ENCODE measurements around the gene CASKIN2.

Gene CASKIN2

DNA sequence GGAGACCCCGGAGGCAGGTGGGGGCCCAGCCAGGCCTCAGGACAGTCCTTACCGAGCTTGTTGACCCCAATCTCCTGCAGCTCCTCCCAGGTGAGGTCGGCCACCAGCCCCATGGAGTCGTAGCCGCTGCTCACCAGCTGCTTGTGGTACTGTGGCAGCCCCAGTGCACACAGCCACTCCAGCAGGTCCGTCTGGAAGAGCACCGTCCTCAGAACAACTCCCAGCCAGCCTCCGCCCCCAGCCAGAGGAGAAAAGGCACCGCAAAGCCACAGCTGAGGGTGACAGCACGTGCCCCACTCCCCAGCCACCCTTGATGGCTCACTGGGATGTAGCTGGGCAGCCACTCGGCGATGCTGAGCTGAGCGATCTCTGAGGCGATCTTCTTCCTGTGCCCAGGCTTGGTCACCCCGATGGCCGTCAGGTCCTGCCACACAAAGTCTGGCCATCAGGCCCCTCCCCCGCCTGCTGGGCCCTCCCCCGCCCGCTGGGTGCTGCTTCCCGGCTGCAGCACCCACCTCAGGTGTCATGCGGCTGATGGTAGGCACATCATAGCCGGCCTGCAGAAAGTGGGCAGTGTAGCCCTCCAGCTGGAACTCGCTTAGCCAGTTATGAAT is 11.9 kb downstream of the CASKIN2 start:
- no peak for DNase-seq

DNA sequence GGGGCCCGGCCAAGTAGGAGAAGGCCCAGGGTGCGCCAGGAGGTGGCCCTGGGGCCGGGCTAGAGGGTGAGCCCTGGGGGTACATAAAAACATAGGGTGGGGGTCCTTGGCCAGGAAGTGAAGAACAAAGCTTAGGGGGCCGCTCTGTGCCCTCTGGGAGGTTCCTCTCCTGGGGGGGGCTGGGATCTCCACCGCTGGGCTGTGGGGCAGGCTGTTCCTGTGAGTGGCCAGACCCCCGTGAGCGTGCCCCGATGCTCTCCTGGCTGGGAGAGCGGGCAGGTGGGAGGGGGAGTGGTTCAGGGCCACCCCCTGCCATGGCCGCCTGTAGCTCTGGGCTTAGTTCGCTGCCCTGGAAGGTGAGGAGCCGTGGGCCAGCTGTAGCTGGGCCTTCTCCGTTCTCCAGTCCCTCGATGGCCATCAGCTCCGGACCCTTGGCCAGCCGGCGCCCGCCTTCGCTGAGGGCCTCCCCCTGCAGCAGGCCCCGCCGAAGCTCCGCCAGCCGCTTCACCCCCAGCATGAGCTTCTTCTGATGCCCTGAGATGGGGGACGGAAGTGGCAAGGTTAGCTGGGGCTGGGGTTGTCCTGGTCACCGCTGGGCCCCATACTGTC is 12.5 kb downstream of the CASKIN2 start:
- no peak for DNase-seq

DNA sequence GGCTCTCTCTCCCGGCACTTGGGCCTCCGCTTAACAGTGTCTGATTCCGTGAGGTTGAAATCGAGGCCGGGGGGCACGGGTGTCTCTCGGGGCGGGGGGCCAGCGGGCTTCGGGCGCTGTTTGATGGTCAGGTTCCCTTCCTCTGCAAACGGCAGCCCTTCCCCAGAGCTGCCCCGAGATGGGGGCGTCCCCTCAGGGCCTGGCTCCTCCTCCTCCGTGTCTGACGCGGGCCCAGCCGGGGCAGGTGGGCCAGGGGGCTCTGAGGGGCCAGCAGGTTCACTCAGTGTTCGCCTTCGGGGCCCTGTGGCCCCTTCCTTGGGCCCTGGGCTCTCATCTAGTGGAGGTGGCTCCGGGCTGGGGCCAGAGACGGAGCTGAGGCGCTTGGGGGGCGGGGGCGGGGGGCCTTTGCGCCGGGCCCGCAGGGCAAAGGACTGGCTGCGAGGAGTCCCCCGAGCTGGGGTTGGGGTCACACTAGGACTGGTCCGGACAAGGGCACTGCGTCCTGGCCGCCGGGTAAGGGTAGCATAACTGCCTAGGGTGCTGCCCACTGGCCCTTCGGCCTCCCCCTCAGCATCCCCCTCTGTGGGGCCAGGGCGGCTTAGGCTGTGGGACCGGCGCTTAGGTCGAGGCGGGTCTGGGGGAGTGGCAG is 13.1 kb downstream of the CASKIN2 start:
- no peak for DNase-seq

DNA sequence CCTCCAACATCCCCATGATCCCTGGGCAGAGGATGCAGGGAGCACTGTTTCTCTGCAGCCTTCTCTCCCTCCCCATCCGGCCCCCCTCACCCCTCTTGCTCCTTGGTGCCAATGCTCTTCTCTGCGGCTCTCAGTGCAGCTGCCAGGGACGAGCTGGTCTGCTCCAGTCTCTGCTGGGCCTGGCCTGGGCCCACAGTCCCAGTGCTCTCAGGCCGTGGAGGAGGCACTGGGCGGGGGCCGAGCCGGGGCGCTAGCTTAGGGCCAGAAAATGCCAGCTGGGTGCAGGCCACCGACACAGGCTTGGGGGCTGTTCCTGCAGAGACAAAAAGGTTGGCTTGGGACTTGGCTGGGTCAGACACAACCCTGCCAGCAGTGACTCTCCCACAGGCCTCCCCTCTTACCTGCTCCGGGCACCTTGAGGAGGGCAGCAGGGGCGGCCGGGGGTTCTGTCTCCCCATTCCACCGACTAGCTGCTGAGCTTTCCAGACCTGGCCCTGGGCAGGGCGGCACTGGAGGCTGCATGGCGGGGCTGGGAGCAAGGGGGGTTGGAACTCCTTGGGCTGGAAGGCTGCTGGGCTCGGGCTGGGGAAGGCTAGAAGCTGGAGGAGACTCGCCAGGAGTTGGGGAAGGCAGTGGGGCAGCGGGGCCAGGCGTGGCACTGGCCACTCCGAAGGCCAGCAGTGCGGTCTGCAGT is 13.8 kb downstream of the CASKIN2 start:
- no peak for DNase-seq

DNA sequence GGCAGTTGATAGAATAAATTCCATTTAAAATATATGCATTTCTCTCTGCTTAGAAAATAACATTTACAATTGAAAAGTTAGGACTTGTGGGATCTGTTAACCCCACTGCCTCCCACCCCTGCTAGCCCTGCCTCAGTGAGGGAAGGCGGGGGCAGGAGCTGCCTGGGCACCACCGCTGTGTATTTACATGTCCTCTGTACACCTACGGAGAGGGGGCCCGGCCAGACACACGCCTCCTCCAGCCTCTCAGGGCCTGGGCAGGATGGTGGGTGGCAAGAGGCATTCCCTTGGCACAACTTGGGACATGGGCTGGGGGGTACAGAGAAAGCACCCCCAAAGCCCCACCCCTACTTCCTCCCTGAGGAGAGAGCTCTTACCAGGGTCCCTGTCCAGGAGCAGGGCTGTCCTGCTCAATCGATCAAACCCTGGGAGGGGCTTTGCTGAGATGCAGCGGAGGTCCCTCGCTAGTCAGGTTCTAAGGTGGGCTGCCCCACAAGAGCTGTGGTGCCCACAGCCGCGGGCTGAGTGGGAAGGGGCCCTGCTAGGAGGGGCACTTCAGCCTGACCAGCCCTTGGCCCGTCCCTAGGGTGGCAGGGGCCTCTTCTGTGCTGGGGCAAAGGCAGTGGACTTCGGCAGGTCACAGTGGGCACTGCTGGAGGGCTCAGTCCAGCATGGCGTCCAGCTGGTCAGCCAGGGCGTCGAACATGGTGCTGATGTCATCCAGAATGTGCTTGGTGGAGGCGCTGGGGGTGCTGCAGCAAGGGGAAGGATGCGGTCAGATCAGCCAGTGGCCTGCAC is 14.7 kb downstream of the CASKIN2 start:
- no peak for DNase-seq

DNA sequence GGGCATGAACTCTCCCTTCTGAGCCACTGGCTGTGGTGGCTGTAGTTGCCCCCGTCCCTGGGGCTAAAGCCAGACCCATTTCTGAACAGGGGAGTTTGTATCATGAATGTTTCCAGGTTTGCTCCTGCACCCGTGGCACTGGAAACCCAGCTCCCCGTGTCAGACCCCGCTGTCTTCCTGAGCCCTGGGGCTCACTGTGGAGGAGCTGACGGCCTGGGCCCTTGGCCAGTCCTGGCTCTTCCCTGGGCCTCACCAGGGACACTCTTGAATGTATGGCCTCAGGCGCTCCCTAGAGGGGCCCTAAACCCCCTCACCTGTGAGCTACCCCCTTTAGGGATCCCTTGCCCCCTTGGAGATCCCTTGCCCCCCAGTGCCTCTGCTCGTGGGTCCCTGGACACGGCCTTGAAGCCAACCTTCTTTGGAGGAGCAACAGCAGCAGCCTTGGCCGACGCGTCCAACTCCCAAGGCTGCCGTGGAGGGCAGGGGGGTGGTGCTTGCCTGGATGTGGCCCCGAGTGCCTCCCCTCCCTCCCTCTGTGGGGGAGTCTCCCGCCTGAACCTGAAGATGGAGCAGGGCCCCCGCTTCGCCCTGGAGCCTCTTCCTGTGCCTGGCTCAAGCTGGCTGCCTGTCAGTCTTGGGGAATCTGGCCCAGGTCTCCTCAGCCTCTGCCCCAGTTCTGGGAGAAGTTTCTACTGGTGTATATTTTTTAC is 15.9 kb downstream of the CASKIN2 start:
- no peak for DNase-seq

DNA sequence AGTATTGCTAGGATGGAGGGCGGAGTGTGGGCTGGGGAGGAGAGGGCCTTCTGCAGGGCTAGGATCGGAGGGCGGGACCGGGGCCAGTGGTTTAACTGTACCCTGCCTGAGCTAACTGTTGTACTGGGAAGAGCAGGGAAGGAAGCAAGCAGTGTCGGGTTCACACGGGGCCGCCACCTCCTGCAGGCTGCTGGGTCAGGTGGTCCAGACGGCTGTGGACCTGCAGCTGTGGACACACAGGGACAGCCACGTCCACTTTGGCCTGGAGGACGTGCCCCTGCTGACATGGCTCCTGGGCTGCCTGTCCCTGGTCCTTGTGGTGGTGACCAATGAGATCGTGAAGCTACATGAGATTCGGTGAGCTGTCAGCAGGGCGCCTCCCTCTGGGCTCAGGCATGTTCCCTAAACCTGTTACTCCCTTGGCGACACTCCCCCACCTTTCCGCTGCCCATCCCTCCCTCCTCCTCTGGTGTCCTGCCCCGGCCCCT is 16.6 kb downstream of the CASKIN2 start:
- DNase-seq: peak; percentile 38

DNA sequence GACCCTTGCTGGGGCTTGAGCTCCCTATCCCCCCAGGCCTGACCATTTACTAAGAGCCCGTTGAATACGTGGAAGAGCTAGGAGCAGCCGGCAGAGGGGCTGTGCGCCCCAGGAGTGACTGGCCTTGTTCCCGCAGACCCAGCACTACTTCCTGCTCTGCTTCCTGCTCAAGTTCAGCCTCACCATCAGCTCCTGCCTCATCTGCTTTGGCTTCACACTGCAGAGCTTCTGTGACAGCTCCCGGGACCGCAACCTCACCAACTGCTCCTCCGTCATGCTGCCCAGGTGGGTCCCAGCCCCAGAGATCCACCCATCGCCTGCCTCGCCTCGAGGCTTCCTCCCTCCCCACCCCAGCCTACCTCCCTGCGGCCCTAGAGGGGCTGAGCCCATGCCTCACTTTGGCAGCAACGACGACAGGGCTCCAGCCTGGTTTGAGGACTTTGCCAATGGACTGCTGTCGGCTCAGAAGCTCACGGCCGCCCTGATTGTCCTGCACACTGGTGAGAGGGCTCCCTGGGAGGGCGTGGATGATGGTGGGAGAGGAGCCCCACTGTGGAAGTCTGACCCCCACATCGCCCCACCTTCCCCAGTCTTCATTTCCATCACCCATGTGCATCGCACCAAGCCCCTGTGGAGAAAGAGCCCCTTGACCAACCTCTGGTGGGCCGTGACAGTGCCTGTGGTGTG is 17.2 kb downstream of the CASKIN2 start:
- DNase-seq: peak; percentile 49

DNA sequence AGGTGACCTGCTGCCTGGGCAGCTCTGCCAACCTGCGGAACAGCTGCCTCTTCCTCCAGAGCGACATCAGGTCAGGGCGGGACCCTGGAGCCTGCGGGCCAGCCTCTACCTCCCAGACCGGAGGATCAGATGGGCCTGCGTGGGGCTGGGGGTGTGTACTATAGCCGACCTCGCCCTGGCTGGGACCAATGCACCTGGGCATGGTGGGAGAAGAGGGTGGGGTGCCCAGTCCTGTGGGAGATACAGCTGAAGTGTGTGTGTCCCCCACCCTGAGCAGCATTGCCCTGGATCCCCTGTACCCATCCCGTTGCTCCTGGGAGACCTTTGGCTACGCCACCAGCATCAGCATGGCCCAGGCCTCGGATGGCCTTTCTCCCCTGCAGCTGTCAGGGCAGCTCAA is 19.3 kb downstream of the CASKIN2 start:
- DNase-seq: no peak

DNA sequence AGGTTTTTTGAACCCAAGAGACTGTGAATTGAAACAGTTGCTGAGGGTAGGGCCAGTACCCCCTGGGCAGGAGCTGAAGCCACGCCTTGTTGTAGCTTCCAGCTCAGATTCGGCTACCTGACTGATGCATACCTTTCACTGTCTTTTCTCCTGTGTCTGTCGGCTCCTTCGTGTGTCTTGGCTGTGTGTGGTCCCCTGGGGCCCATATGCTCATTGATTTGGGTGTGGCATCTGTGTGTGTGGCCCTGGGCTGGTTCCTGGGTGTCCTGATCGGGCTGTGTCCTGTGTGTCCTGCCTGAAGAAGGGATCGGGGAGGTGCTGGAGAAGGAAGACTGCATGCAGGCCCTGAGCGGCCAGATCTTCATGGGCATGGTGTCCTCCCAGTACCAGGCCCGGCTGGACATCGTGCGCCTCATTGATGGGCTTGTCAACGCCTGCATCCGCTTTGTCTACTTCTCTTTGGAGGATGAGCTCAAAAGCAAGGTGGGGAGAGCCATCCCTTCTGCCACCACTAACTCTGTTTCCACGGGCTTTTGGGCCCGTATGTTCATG is 20.9 kb downstream of the CASKIN2 start:
- no peak for DNase-seq

DNA sequence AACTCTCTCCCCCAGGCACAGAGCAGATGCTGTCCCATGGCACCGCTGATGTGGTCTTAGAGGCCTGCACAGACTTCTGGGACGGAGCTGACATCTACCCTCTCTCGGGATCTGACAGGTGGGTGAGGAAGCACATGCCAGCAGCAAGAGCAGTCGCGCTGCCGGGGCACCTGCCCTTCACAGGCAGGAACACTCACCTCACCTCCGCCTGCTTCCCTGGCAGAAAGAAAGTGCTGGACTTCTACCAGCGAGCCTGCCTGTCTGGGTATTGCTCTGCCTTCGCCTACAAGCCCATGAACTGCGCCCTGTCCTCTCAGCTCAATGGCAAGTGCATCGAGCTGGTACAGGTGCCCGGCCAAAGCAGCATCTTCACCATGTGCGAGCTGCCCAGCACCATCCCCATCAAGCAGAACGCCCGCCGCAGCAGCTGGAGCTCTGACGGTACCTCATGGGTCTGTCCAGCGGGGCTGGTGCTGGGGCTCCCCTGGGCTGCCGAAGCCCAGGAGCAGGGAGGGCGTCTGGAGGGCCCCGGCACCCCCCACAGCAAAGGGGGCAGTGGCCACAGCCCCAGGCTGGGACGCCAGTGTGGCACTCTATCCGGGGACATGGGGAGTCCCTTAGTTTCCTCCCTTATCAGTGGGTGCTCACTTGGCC is 21.7 kb downstream of the CASKIN2 start:
- DNase-seq: no peak

DNA sequence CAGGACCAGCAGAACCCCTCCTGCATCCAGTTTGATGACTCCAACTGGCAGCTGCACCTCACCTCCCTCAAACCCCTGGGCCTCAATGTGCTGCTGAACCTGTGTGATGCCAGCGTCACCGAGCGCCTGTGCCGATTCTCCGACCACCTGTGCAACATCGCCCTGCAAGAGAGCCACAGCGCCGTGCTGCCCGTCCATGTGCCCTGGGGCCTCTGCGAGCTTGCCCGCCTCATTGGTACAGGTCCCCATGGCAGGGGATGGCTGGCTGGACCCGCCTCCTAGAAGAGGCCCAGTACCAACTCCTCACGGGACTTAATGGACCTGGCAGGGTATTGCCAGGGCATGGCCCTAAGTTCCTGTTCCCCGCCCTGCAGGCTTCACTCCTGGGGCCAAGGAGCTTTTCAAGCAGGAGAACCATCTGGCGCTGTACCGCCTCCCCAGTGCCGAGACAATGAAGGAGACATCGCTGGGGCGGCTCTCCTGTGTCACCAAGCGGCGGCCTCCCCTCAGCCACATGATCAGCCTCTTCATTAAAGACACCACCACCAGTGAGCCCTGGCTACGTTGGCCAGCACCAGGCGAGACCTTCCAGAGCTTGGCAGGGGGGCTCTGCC is 22.7 kb downstream of the CASKIN2 start:
- no peak for DNase-seq

DNA sequence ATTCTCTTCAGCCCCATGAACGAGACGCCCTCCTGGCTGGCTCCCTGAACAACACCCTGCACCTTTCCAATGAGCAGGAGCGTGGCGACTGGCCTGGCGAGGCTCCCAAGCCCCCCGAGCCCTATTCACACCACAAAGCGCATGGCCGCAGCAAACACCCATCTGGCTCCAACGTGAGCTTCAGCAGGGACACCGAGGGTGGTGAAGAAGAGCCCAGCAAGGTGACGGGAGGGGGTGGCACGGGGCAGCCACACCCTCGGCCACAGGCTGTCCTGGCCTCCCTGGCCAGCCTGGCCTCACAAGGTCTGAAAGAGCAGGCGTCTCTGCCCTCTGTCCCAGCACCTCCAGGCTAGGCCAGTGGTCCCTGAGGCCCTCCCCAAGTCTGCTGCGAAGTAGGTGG is 23.7 kb downstream of the CASKIN2 start:
- no peak for DNase-seq

DNA sequence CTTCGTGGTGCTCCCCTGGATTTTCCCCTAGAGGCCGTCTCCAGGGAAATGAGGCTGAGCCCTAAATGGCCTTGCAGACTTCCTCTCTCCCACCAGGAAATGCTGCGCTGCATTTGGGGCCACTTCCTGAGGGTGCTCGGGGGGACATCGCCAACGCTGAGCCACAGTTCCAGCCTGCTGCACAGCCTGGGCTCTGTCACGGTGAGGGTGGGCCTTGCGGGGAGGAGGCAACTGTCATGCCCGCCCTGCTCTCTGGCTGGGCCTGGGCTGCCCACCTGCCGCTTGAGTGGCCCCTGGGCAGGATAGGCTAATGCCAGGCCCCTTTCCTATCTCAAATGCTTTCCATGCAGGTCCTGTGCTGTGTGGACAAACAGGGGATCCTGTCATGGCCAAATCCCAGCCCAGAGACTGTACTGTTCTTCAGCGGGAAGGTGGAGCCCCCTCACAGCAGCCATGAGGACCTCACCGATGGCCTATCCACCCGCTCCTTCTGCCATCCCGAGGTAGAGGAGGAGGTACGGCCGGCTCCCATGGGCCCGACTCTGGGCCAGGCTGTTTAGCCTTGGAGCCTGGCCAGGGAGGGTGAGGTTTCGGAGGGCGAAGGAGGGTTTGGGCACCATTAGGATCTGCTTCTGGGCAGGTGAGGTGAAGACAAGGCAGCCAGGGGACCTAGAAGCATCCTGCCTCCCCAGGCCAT is 24.2 kb downstream of the CASKIN2 start:
- DNase-seq: no peak

DNA sequence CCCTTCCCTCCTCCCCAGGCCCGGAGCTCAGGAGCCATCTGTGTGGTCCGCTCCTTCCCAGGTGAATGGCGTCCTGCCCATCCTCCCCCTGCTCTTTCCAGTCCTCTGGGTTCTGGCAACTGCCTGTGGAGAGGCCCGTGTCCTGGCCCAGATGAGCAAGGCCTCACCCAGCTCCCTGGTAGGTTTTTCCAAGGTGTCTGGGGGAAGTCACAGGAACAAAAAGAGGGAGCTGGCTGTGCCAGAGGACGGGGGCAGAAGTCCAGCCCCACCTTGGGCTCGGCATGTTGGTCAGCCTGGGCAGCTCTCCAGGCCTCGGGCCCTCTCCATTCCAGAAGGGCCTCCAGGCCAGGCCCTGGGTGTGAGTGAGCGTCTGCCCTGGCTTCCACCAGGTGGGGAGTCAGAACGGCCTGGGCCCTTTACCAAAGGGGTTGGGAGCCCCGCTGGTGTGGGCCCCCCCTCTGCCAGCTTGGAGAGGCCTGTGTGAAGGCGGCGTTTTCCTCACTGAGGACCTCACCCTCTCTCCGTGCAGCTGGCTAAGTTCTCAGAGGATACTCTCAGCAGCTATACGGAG is 25.1 kb downstream of the CASKIN2 start:
- DNase-seq: no peak

DNA sequence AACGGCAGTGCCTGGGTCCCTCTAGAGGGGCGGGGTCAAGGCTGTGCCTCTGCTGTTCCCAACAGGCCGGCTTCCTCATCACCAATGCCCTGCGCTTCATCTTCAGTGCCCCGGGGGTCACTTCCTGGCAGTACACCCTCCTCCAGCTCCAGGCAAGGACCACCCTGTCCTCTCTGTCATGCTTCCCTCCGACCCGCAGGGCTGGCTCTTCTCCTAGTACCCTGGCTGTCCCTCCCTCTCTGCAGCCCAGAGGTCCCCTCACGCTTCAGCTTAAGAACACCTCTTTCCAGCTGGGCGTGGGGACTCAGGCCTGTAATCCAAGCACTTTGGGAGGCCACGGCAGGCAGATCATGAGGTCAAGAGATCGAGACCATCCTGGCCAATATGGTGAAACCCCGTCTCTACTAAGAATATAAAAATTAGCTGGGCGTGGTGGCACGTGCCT is 25.8 kb downstream of the CASKIN2 start:
- no peak for DNase-seq

DNA sequence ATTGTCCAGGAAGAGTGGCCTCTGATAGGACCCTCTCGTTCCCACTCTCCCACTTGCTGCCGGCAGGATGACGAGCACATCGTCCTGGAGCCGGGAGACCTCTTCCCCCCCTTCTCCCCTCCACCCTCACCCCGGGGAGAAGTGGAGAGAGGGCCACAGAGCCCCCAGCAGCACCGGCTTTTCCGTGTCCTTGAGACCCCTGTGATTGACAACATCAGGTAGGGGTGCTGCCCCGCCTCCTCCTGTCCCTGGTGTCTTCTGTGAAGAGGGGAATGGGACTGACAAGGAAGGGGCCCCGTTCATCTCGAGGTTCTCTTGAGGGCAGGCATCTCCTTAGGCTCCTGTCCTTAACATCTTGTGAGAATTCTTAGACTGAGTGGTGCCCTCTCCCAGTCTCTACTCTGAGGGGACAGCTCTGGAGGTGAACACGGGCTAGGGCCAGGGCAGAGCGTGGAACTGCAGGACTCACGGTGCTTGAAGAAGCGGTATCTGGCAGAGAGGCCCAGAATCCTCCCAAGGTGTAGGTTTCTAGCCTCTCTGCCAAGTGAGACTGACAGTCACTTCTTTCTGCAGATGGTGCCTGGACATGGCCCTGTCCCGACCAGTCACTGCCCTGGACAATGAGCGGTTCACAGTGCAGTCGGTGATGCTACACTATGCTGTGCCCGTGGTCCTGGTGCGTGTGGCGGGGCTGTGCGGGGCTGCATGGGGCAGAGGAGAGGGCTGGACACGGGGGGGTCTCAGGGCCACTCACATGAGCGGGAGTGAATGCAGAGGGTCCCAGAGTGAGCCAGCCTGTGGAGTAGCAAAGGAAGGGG is 26.4 kb downstream of the CASKIN2 start:
- DNase-seq: no peak

DNA sequence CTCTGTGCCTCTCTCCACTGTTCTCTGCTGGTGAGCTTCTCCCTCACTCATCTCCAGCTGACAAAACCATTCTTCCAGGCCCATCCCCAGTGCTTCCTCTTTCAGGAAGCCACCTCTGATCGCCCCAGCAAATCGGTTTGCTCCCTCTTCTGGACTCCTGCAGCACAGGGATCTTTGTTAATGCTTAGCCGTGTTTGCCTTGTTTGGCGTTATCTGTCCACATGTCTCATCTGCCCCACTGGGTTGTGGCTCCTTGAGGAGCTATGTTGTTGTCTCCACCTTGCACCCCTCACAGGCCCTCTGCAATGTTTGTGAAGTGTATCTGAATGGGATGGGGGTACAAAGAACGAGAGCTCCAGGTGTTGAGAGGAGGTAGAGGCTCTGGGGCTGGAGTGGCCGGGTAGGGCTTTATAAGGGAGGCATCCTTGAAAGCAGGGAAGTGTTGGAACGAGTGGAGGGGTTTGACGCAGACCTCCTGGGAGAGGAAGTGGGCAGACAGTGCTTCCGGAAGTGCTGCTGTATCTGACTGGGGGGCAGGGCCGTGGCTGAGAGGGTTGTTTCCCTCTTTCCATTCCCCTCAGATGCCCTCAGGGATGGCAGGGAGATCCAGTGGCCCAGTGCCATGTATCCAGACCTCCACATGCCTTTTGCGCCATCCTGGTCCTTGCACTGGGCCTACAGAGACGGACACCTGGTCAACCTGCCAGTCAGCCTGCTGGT is 27.8 kb downstream of the CASKIN2 start:
- DNase-seq: peak; percentile 88
